ENCODE measurements around the gene VWC2L.

The VWC2L gene

GRCh38 chr2:214514704-214515103 lies 103.8 kb downstream of the VWC2L start:
- DNase-seq (ENCODE audit: low spot score), result no peak
- TF ChIP-seq CTCF (conservative IDR thresholded peaks at IDR 0.05; ENCODE audit: low read depth), result no peak
- H3K27ac ChIP-seq, result no peak overlapping the region
- CTCF ChIA-PET, result interaction anchor here (0.6 kb wide), 1 partner anchor 424 kb away, joined by 3 read pairs; no protein-coding TSS in a partner anchor
- POLR2A ChIA-PET (ENCODE audit: low non-redundant PET), result no interaction called here

- TF ChIP-seq CTCF (conservative IDR thresholded peaks at IDR 0.05; ENCODE audit: low read depth), result no peak
- ChIA-PET CTCF (interaction anchor here (0.6 kb wide), 1 partner anchor 424 kb away, joined by 3 read pairs; no protein-coding TSS in a partner anchor), POLR2A (ENCODE audit: low non-redundant PET) (no interaction called here)
- no peak for DNase-seq (ENCODE audit: low spot score)
- H3K27ac ChIP-seq, result no peak overlapping the region
Observed at GRCh38 chr2:214515111-214515510, 104.3 kb downstream of the VWC2L start.

- no peak for TF ChIP-seq CTCF (conservative IDR thresholded peaks at IDR 0.05; ENCODE audit: low read depth)
- H3K27ac ChIP-seq, result no peak overlapping the region
- ChIA-PET CTCF (no interaction called here), POLR2A (ENCODE audit: low non-redundant PET) (no interaction called here)
- no peak for DNase-seq (ENCODE audit: low spot score)
Observed at GRCh38 chr2:214519258-214519818, 108.5 kb downstream of the VWC2L start.

GRCh38 chr2:214529021-214529420 lies 118.2 kb downstream of the VWC2L start:
- ChIA-PET CTCF (no interaction called here), POLR2A (ENCODE audit: low non-redundant PET) (no interaction called here)
- H3K27ac ChIP-seq, result no peak overlapping the region
- TF ChIP-seq CTCF (conservative IDR thresholded peaks at IDR 0.05; ENCODE audit: low read depth), result no peak
- DNase-seq (ENCODE audit: low spot score), result no peak

- no peak for TF ChIP-seq CTCF (conservative IDR thresholded peaks at IDR 0.05; ENCODE audit: low read depth)
- ChIA-PET POLR2A (ENCODE audit: low non-redundant PET) (no interaction called here), CTCF (no interaction called here)
- no peak for DNase-seq (ENCODE audit: low spot score)
- no peak overlapping the region for H3K27ac ChIP-seq
Observed at GRCh38 chr2:214529514-214529913, 118.7 kb downstream of the VWC2L start.

- ChIA-PET CTCF (no interaction called here), POLR2A (ENCODE audit: low non-redundant PET) (no interaction called here)
- TF ChIP-seq CTCF (conservative IDR thresholded peaks at IDR 0.05; ENCODE audit: low read depth), result no peak
- no peak overlapping the region for H3K27ac ChIP-seq
- DNase-seq (ENCODE audit: low spot score), result no peak
Observed at GRCh38 chr2:214533541-214533940, 122.7 kb downstream of the VWC2L start.

GRCh38 chr2:214536625-214537024 lies 125.8 kb downstream of the VWC2L start:
- no peak overlapping the region for H3K27ac ChIP-seq
- ChIA-PET CTCF (no interaction called here), POLR2A (ENCODE audit: low non-redundant PET) (no interaction called here)
- DNase-seq (ENCODE audit: low spot score), result no peak
- TF ChIP-seq CTCF (conservative IDR thresholded peaks at IDR 0.05; ENCODE audit: low read depth), result no peak

All from RWPE1 (cell line).